A673 (cell line): ENCODE measurements around the gene MKRN3. TPM values are rescaled to one million over a fixed set of nuclear protein-coding genes. Genes with fewer than 3 reads are reported as not detected.

ENCODE experiments used
- Bru-seq: library from RNA; stranded (reverse); fragments of 400-500 nt; gene quantifications from one replicate; lab custom pipeline; 2021; lab: Mats Ljungman, UMichigan
- BruChase-seq, 2 experiments: library from RNA; stranded (reverse); fragments of 400-500 nt; gene quantifications; one replicate each; lab custom pipeline; 2021; lab: Mats Ljungman, UMichigan
- BruUV-seq: library from RNA; stranded (reverse); fragments of 400-500 nt; replicated peaks from 2 replicates; lab custom pipeline; 2021; lab: Mats Ljungman, UMichigan
- CTCF ChIA-PET: fragments of 300-600 bp; sonication (Branson Sonifier 250); formaldehyde crosslinking; loops from one replicate; lab custom pipeline; 2022; ENCODE audit warnings: antibody characterized with exemption; lab: Charles Lee
- POLR2A ChIA-PET: fragments of 300-600 bp; sonication (Branson Sonifier 250); formaldehyde crosslinking; loops from one replicate; lab custom pipeline; 2022; ENCODE audit warnings: antibody characterized with exemption; ENCODE audit not compliant: low non-redundant PET; lab: Charles Lee
- DNase-seq: peaks from one replicate; pipeline ENCODE4 v3.0.0-alpha.2; 2015; ENCODE audit warnings: low spot score
- H3K27ac ChIP-seq: fragments of 200-600 bp; sonication (generic); 2 replicates; pipeline ENCODE4 v1.5.1; 2016; ENCODE audit warnings: mixed run types, low read depth, mild to moderate bottlenecking, mixed read lengths, antibody characterized with exemption, low read length; ENCODE audit not compliant: poor library complexity, severe bottlenecking
- H3K27me3 ChIP-seq: fragments of 200-600 bp; sonication (generic); replicated peaks from 2 replicates; pipeline ENCODE4 v1.6.1; 2017; ENCODE audit warnings: mixed run types, low read depth, mild to moderate bottlenecking, mixed read lengths, antibody characterized with exemption, low read length; ENCODE audit not compliant: insufficient read depth, poor library complexity
- H3K36me3 ChIP-seq: fragments of 200-600 bp; sonication (generic); 2 replicates; pipeline ENCODE4 v1.6.1; 2016; ENCODE audit warnings: mixed run types, mild to moderate bottlenecking, mixed read lengths, antibody characterized with exemption, low read length; ENCODE audit not compliant: insufficient read depth, poor library complexity, severe bottlenecking
- H3K4me1 ChIP-seq: fragments of 200-600 bp; sonication (generic); 2 replicates; pipeline ENCODE4 v1.6.1; 2017; ENCODE audit warnings: mixed run types, mild to moderate bottlenecking, mixed read lengths, antibody characterized with exemption, low read length; ENCODE audit not compliant: insufficient read depth, poor library complexity, severe bottlenecking
- H3K4me3 ChIP-seq: fragments of 200-600 bp; sonication (generic); 2 replicates; pipeline ENCODE4 v1.5.1; 2016; ENCODE audit warnings: low read depth, mixed run types, mild to moderate bottlenecking, mixed read lengths, low read length; ENCODE audit not compliant: poor library complexity, severe bottlenecking
- H3K9me3 ChIP-seq: fragments of 200-600 bp; sonication (generic); 2 replicates; pipeline ENCODE4 v1.6.1; 2016; ENCODE audit warnings: mixed run types, low read depth, mild to moderate bottlenecking, mixed read lengths, antibody characterized with exemption, low read length; ENCODE audit not compliant: poor library complexity, severe bottlenecking
- EZH2 ChIP-seq: fragments of 200-600 bp; sonication (generic); IDR thresholded peaks from 2 replicates; pipeline ENCODE4 v1.6.1; 2017; ENCODE audit warnings: borderline replicate concordance, low read depth, mild to moderate bottlenecking, mixed read lengths, antibody characterized with exemption, low read length; ENCODE audit not compliant: poor library complexity, severe bottlenecking
- intact Hi-C: fragments of 100-400 bp; cut with micrococcal nuclease; formaldehyde crosslinking; loops from one replicate; pipeline ENCODE4 v1.10.0; 2022; ENCODE audit not compliant: unreplicated experiment
- long read RNA-seq: library from polyadenylated mRNA; stranded (forward); transcript quantifications from one replicate; pipeline ENCODE4 v2.0.0, GENCODE V29; 2022
- total RNA-seq: library from RNA; stranded (reverse); gene quantifications from 2 replicates; pipeline ENCODE4 v1.2.3, GENCODE V29; 2021
- TF ChIP-seq, protein P1 (sequence below): fragments of 300-800, 200-600 bp; sonication (generic); conservative IDR thresholded peaks from 2 replicates; pipeline ENCODE4 v1.5.1; 2017; ENCODE audit warnings: low read depth, mild to moderate bottlenecking, antibody characterized with exemption, low read length, moderate library complexity, mixed read lengths

MKRN3 gene
- total RNA-seq = not detected in 2 replicates
- Bru-seq, nascent RNA = percentile 1 among the genes with signal in this experiment
- percentile 3 among the genes with signal in this experiment for BruChase-seq, experiment 1, labeled RNA remaining after a 2-hour chase
- BruChase-seq, experiment 2, labeled RNA remaining after a 6-hour chase = not detected
- long read RNA-seq = 0 reads

DNA sequence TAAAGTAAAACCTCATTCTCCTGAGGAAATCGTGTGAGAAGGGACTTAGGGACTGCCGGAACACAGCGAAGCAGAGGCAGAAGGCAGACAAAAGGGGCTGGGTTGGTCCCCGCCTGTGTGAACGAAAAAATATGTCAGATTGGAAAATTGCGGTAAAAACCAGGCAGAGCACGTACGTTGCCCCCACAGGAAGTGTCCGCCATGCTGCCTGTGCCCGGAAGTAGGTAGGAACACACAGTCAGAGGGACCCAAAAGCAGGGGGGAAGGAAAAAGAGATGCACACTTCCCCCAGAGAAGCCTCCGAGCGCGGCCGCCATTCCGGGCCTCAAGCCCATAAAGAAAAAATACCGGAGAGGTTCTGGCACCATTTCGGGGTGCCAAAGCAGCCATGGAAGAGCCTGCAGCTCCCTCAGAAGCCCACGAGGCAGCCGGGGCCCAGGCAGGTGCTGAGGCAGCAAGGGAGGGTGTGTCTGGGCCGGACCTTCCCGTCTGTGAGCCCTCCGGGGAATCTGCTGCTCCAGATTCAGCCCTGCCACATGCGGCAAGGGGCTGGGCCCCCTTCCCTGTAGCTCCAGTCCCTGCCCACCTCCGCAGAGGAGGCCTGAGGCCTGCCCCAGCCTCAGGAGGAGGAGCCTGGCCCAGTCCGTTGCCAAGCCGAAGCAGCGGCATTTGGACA, at the start of gene MKRN3:
MKRN3 (plus strand) TSS at position 280 of the 676 bp plus-strand sequence; CDS start at position 389, 109 bp downstream.
- Histone ChIP-seq H3K4me3 (no peak within 1 kb of the TSS), H3K27me3 (no peaks in the 10 kb centered on the region), H3K9me3 (peaks cover 3% of the 10 kb centered on the region), H3K27ac (no peak within 1 kb of the TSS), H3K36me3 (no peaks in the 10 kb centered on the region), H3K4me1 (no peaks in the 10 kb centered on the region)
- no peak for DNase-seq
- POLR2A ChIA-PET = no interaction called here
- no TSS peak for BruUV-seq
- intact Hi-C loops = no loop called here
- CTCF ChIA-PET = no interaction called here
- no peak for TF ChIP-seq EZH2
- TF ChIP-seq, protein P1, sequence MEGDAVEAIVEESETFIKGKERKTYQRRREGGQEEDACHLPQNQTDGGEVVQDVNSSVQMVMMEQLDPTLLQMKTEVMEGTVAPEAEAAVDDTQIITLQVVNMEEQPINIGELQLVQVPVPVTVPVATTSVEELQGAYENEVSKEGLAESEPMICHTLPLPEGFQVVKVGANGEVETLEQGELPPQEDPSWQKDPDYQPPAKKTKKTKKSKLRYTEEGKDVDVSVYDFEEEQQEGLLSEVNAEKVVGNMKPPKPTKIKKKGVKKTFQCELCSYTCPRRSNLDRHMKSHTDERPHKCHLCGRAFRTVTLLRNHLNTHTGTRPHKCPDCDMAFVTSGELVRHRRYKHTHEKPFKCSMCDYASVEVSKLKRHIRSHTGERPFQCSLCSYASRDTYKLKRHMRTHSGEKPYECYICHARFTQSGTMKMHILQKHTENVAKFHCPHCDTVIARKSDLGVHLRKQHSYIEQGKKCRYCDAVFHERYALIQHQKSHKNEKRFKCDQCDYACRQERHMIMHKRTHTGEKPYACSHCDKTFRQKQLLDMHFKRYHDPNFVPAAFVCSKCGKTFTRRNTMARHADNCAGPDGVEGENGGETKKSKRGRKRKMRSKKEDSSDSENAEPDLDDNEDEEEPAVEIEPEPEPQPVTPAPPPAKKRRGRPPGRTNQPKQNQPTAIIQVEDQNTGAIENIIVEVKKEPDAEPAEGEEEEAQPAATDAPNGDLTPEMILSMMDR = no peak

DNA sequence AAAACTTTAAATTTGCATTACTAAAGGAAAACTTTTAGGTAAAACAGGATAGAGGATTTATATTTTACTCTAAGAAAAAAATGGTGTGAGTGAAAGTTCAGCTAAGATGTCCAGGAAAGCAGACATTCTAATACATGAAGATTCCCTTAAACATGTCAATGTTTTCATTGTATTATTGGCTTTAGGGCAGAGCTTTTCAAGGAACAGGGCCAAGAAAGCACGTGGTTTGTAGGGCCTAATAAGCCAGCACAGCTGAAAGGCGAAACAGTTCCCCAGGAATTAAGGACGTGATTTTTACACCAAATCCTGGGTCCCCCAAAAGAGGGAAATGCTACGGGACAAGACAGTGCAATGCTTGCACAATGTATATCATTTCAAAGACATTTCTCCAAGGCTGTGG, 48.6 kb upstream of the MKRN3 start:
- CTCF ChIA-PET = no interaction called here
- peaks cover 7% of the 10 kb centered on the region for H3K9me3 ChIP-seq
- H3K4me3 ChIP-seq = no peak overlapping the region

DNA sequence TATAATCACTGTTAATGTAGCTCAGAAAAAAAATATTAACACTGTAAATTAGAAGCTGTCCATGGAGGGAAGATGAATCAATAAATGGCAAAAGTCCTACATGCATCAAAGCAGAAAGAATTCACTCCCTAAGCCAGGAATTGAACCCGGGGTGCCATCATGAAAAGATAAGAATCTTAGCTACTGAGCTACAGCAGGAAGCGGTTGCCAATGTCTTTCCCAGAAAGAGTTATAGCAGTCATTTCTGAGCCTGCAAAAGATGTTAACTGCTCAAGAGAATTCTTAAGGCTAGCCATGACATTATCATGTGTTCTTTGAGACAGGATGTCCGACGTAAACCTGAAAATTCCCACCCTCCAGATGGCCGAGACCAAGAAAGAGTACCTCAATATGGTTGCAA, 47.4 kb upstream of the MKRN3 start:
- no peaks in the 10 kb centered on the region for H3K36me3 ChIP-seq
- POLR2A ChIA-PET = no interaction called here
- no peak for DNase-seq
- H3K4me3 ChIP-seq = no peak overlapping the region
- no peaks in the 10 kb centered on the region for H3K27me3 ChIP-seq
- no TSS peak for BruUV-seq
- TF ChIP-seq, protein P1 = no peak
- no peak for TF ChIP-seq EZH2
- CTCF ChIA-PET = no interaction called here
- peaks cover 7% of the 10 kb centered on the region for H3K9me3 ChIP-seq
- no peak overlapping the region for H3K27ac ChIP-seq
- no peaks in the 10 kb centered on the region for H3K4me1 ChIP-seq
- intact Hi-C loops = no loop called here

More for the DNA sequence above, 48.6 kb upstream of the MKRN3 start:
- POLR2A ChIA-PET = no interaction called here
- no TSS peak for BruUV-seq
- H3K27ac ChIP-seq = no peak overlapping the region
- H3K36me3 ChIP-seq = no peaks in the 10 kb centered on the region
- H3K4me1 ChIP-seq = no peaks in the 10 kb centered on the region
- DNase-seq = no peak
- H3K27me3 ChIP-seq = no peaks in the 10 kb centered on the region
- TF ChIP-seq, protein P1 = no peak
- TF ChIP-seq EZH2 = no peak
- intact Hi-C loops = no loop called here
